Liver (tissue), 9 donors: ENCODE results near the gene GPR148. TPM values are rescaled to one million over a fixed set of nuclear protein-coding genes. Genes with fewer than 3 reads are reported as not detected.

Experiments
- DNase-seq: peaks from one replicate; pipeline ENCODE4 v3.0.0-alpha.2; 2017; ENCODE audit warnings: low spot score
- H3K27ac ChIP-seq, 2 donors: one replicate each; pipeline ENCODE4 v1.7.0; 2013; ENCODE audit warnings: inconsistent platforms in 2 of 2, low read length in 2 of 2, control low read depth in 1 of 2, low read depth in 1 of 2, mild to moderate bottlenecking in 1 of 2
- H3K27me3 ChIP-seq, 4 donors: one replicate each; pipeline versions ENCODE4 v1.6.1 to v1.7.0; 2013; ENCODE audit warnings: low read length in 3 of 4, inconsistent platforms in 1 of 4, mild to moderate bottlenecking in 1 of 4, moderate library complexity in 1 of 4; ENCODE audit not compliant: control insufficient read depth in 4 of 4, insufficient read depth in 4 of 4
- H3K36me3 ChIP-seq, 4 donors: one replicate each; pipeline versions ENCODE4 v1.6.1 to v1.7.0; 2013; ENCODE audit warnings: low read length in 3 of 4, mild to moderate bottlenecking in 3 of 4, low read depth in 1 of 4, moderate library complexity in 1 of 4; ENCODE audit not compliant: control insufficient read depth in 4 of 4, insufficient read depth in 3 of 4
- H3K4me1 ChIP-seq, 4 donors: one replicate each; pipeline versions ENCODE4 v1.6.1 to v1.7.0; 2013; ENCODE audit warnings: low read length in 3 of 4, mild to moderate bottlenecking in 3 of 4, moderate library complexity in 1 of 4; ENCODE audit not compliant: control insufficient read depth in 4 of 4, insufficient read depth in 4 of 4
- H3K4me3 ChIP-seq, 3 donors: one replicate each; pipeline versions ENCODE4 v1.6.1 to v1.7.0; 2013; ENCODE audit warnings: low read length in 3 of 3, control low read depth in 1 of 3, low read depth in 1 of 3, mild to moderate bottlenecking in 1 of 3
- H3K9ac ChIP-seq, 2 donors: one replicate each; pipeline ENCODE4 v1.7.0; 2013; ENCODE audit warnings: low read length in 2 of 2, mild to moderate bottlenecking in 2 of 2, moderate library complexity in 2 of 2, control low read depth in 1 of 2, low read depth in 1 of 2
- H3K9me3 ChIP-seq, 4 donors: one replicate each; pipeline versions ENCODE4 v1.6.1 to v1.7.0; 2013; ENCODE audit warnings: low read length in 3 of 4; ENCODE audit not compliant: control insufficient read depth in 4 of 4
- EGR1 ChIP-seq, 2 donors: IDR thresholded peaks; 2 replicates each; pipeline ENCODE4 v1.6.1; 2016 to 2018; ENCODE audit warnings: antibody characterized with exemption in 2 of 2, low read depth in 2 of 2
- FOXA2 ChIP-seq: IDR thresholded peaks from 2 replicates; pipeline ENCODE4 v1.6.1; 2016; ENCODE audit warnings: antibody characterized with exemption
- GABPA ChIP-seq, 2 donors: IDR thresholded peaks in 1 of 2; conservative IDR thresholded peaks in 1 of 2; 2 replicates each; pipeline ENCODE4 v1.6.1; 2016; ENCODE audit warnings: antibody characterized with exemption in 2 of 2, mild to moderate bottlenecking in 1 of 2, moderate library complexity in 1 of 2
- HNF4A ChIP-seq, 2 donors: conservative IDR thresholded peaks; 2 replicates each; pipeline ENCODE4 v1.6.1; 2016; ENCODE audit warnings: antibody characterized with exemption in 2 of 2, mild to moderate bottlenecking in 2 of 2
- HNF4G ChIP-seq: IDR thresholded peaks from 2 replicates; pipeline ENCODE4 v1.6.1; 2016; ENCODE audit warnings: antibody characterized with exemption
- NR2F2 ChIP-seq: IDR thresholded peaks from 2 replicates; pipeline ENCODE4 v1.6.1; 2016; ENCODE audit warnings: antibody characterized with exemption
- RAD21 ChIP-seq, 2 donors: IDR thresholded peaks; 2 replicates each; pipeline ENCODE4 v1.6.1; 2016; ENCODE audit warnings: antibody characterized with exemption in 2 of 2, mild to moderate bottlenecking in 2 of 2
- RXRA ChIP-seq, 2 donors: IDR thresholded peaks; 2 replicates each; pipeline ENCODE4 v1.6.1; 2017 to 2018; ENCODE audit warnings: antibody characterized with exemption in 2 of 2, mild to moderate bottlenecking in 1 of 2
- YY1 ChIP-seq: IDR thresholded peaks from 2 replicates; pipeline ENCODE4 v1.6.1; 2016; ENCODE audit warnings: antibody characterized with exemption, mild to moderate bottlenecking
- WGBS: extraction: QIAGEN DNeasy Blood & Tissue Kit; methylation state at CpG from one replicate; pipeline ENCODE4 v1.1.7; 2013; 5-methylcytosine and 5-hydroxymethylcytosine counted together
- polyA plus RNA-seq, 2 donors: library from polyadenylated mRNA; stranded (reverse) in 1 of 2; unstranded in 1 of 2; fragments of 200-250 nt in 1 of 2; fragments of >200 nt in 1 of 2; fragmentation: Nextera tagmentation in 1 of 2; extraction: Ambion mirVana in 1 of 2; gene quantifications; one replicate each; pipeline versions ENCODE4 v1.2.1 to v1.2.3, GENCODE V29; 2013 to 2015
- total RNA-seq, 2 donors: library from RNA; depleted of rRNA; stranded (reverse); fragments of >200 nt; gene quantifications; one replicate each; pipeline ENCODE4 v1.2.3, GENCODE V29; 2014
- TF ChIP-seq, protein P1 (sequence below): IDR thresholded peaks from 2 replicates; pipeline ENCODE4 v1.6.1; 2016; ENCODE audit warnings: antibody characterized with exemption
- TF ChIP-seq, protein P2 (sequence below): IDR thresholded peaks from 2 replicates; pipeline ENCODE4 v1.6.1; 2016; ENCODE audit warnings: antibody characterized with exemption
- TF ChIP-seq, protein P3 (sequence below): IDR thresholded peaks from 2 replicates; pipeline ENCODE4 v1.6.1; 2016; ENCODE audit warnings: antibody characterized with exemption, mild to moderate bottlenecking
- TF ChIP-seq, protein P4 (sequence below): IDR thresholded peaks from 2 replicates; pipeline ENCODE4 v1.6.1; 2016; ENCODE audit warnings: antibody characterized with exemption
- TF ChIP-seq, protein P5 (sequence below): fragments of 150-350 bp; IDR thresholded peaks from 2 replicates; pipeline ENCODE4 v1.5.1; 2017; ENCODE audit warnings: improper control_type of control experiment, low read depth, low read length; ENCODE audit not compliant: missing input control
- donor health status: healthy.
- donor health status: healthy.
- donor health status: healthy.
- donor health status: healthy.
- donor health status: healthy.

Gene GPR148
- total and polyA plus RNA-seq, 4 donors = not detected

DNA sequence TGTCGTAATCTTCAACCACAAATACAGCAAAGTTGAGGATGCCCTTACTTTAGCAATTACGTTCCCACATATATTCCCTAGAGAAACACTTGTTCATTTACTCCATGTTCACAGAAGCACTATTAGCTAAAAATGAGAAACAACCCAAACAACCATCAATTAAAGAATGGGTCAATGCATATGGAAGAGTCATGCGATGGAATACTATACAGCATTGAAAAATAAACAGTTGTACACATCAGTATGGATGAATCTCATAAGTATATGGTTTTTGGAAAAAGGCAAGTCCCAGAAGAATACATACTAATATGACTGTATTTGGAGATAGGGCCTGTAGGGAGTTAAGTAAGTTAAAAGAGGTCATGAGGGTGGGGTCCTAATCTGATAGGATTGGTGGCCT, 6.3 kb downstream of the GPR148 start (continued):
- TF ChIP-seq, protein P1, sequence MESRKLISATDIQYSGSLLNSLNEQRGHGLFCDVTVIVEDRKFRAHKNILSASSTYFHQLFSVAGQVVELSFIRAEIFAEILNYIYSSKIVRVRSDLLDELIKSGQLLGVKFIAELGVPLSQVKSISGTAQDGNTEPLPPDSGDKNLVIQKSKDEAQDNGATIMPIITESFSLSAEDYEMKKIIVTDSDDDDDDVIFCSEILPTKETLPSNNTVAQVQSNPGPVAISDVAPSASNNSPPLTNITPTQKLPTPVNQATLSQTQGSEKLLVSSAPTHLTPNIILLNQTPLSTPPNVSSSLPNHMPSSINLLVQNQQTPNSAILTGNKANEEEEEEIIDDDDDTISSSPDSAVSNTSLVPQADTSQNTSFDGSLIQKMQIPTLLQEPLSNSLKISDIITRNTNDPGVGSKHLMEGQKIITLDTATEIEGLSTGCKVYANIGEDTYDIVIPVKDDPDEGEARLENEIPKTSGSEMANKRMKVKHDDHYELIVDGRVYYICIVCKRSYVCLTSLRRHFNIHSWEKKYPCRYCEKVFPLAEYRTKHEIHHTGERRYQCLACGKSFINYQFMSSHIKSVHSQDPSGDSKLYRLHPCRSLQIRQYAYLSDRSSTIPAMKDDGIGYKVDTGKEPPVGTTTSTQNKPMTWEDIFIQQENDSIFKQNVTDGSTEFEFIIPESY = no peak

DNA sequence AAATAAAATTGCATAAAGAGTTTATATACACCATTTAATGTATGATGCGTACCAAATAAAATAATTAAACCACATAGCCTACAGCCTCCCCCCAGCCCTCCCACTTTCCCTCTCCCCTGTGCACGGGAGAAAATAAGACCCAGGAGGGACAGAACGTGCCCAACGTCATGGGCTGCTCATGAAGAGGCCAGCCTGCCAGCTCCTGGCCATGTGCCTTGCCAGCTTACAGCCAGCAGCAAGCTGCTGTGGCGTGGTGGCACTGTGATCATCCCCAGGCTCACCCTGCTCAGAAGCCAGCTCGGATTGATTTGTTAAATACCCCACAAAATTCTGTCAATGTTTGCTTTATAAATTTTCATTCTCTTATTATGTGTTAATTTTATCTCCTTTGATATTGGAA, 7.6 kb downstream of the GPR148 start:
- H3K27ac ChIP-seq = no peak overlapping the region
- no peaks in the 10 kb centered on the region for H3K4me1 ChIP-seq
- peaks cover 0 to 4% (median 0%) of the 10 kb centered on the region in 4 donors for H3K27me3 ChIP-seq
- DNase-seq = no peak
- TF ChIP-seq RXRA (IDR thresholded peaks at IDR 0.05) (no peak), HNF4A (conservative IDR thresholded peaks at IDR 0.05) (no peak), RAD21 (IDR thresholded peaks at IDR 0.05) (no peak), GABPA (IDR thresholded peaks at IDR 0.05 in 1 of 2, conservative IDR thresholded peaks at IDR 0.05 in 1 of 2) (no peak), NR2F2 (no peak), EGR1 (IDR thresholded peaks at IDR 0.05; ENCODE audit: low read depth in 2 of 2) (no peak), FOXA2 (no peak)
- TF ChIP-seq, protein P2, sequence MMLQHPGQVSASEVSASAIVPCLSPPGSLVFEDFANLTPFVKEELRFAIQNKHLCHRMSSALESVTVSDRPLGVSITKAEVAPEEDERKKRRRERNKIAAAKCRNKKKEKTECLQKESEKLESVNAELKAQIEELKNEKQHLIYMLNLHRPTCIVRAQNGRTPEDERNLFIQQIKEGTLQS = no peak
- TF ChIP-seq, protein P1 = no peak
- TF ChIP-seq, protein P3, sequence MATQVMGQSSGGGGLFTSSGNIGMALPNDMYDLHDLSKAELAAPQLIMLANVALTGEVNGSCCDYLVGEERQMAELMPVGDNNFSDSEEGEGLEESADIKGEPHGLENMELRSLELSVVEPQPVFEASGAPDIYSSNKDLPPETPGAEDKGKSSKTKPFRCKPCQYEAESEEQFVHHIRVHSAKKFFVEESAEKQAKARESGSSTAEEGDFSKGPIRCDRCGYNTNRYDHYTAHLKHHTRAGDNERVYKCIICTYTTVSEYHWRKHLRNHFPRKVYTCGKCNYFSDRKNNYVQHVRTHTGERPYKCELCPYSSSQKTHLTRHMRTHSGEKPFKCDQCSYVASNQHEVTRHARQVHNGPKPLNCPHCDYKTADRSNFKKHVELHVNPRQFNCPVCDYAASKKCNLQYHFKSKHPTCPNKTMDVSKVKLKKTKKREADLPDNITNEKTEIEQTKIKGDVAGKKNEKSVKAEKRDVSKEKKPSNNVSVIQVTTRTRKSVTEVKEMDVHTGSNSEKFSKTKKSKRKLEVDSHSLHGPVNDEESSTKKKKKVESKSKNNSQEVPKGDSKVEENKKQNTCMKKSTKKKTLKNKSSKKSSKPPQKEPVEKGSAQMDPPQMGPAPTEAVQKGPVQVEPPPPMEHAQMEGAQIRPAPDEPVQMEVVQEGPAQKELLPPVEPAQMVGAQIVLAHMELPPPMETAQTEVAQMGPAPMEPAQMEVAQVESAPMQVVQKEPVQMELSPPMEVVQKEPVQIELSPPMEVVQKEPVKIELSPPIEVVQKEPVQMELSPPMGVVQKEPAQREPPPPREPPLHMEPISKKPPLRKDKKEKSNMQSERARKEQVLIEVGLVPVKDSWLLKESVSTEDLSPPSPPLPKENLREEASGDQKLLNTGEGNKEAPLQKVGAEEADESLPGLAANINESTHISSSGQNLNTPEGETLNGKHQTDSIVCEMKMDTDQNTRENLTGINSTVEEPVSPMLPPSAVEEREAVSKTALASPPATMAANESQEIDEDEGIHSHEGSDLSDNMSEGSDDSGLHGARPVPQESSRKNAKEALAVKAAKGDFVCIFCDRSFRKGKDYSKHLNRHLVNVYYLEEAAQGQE = no peak
- H3K9me3 ChIP-seq = peaks cover 2 to 4% (median 2%) of the 10 kb centered on the region in 4 donors
- 71% methylated on average over 6 of the region's 6 CpGs for WGBS
- no peaks in the 10 kb centered on the region for H3K36me3 ChIP-seq
- no peak overlapping the region for H3K9ac ChIP-seq
- no peak overlapping the region for H3K4me3 ChIP-seq

DNA sequence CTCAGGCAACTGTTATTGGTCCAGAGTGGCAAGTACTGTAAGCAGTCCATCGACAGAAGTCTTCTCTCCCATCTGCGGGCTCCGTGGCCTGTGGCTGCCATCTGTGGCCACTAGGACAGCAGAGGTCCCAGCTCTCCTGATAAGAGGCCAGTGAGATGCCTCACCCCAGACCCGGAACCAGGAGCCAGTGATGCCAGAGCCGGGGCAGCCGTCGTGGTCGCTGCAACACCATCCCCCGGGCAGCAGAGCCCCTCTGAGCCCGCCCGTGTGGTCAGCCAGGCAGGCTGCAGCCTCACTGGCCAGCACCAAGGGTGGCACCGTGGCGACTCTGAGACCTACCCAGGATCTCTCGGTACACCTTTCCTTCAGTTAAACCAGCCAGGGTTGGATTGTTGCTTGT, 8.7 kb downstream of the GPR148 start:
- H3K36me3 ChIP-seq = no peaks in the 10 kb centered on the region
- H3K4me3 ChIP-seq = no peak overlapping the region
- no peak overlapping the region for H3K27ac ChIP-seq
- peaks cover 0 to 4% (median 0%) of the 10 kb centered on the region in 4 donors for H3K27me3 ChIP-seq
- H3K9me3 ChIP-seq = peaks cover 2 to 4% (median 2%) of the 10 kb centered on the region in 4 donors
- H3K9ac ChIP-seq = no peak overlapping the region
- WGBS = 89% methylated on average over 14 of the region's 14 CpGs
- no peaks in the 10 kb centered on the region for H3K4me1 ChIP-seq
- no peak for DNase-seq
- TF ChIP-seq RXRA (IDR thresholded peaks at IDR 0.05) = no peak
- no peak for TF ChIP-seq HNF4G
- TF ChIP-seq, protein P4, sequence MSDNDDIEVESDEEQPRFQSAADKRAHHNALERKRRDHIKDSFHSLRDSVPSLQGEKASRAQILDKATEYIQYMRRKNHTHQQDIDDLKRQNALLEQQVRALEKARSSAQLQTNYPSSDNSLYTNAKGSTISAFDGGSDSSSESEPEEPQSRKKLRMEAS = no peak
- TF ChIP-seq, protein P5, sequence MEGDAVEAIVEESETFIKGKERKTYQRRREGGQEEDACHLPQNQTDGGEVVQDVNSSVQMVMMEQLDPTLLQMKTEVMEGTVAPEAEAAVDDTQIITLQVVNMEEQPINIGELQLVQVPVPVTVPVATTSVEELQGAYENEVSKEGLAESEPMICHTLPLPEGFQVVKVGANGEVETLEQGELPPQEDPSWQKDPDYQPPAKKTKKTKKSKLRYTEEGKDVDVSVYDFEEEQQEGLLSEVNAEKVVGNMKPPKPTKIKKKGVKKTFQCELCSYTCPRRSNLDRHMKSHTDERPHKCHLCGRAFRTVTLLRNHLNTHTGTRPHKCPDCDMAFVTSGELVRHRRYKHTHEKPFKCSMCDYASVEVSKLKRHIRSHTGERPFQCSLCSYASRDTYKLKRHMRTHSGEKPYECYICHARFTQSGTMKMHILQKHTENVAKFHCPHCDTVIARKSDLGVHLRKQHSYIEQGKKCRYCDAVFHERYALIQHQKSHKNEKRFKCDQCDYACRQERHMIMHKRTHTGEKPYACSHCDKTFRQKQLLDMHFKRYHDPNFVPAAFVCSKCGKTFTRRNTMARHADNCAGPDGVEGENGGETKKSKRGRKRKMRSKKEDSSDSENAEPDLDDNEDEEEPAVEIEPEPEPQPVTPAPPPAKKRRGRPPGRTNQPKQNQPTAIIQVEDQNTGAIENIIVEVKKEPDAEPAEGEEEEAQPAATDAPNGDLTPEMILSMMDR = no peak
- no peak for TF ChIP-seq NR2F2
- TF ChIP-seq YY1 = no peak
- no peak for TF ChIP-seq HNF4A (conservative IDR thresholded peaks at IDR 0.05)
- TF ChIP-seq, protein P1 = no peak
- TF ChIP-seq, protein P2 = no peak
